HepG2 (cell line): ENCODE measurements around the gene TBC1D22A. TPM values are rescaled to one million over a fixed set of nuclear protein-coding genes. Genes with fewer than 3 reads are reported as not detected.

Source experiments
- FLYWCH1 ChIP-seq: sonication (generic); formaldehyde crosslinking; IDR thresholded peaks from 2 replicates; pipeline ENCODE4 v1.8.1; 2023; ENCODE audit warnings: mild to moderate bottlenecking, missing genetic modification reagents
- FOXA3 ChIP-seq: IDR thresholded peaks from 2 replicates; pipeline ENCODE4 v1.6.1; 2016; ENCODE audit warnings: missing genetic modification reagents, missing compliant biosample characterization
- GATAD2A ChIP-seq: IDR thresholded peaks from 2 replicates; pipeline ENCODE4 v1.6.1; 2016
- ISL2 ChIP-seq: sonication (generic); formaldehyde crosslinking; IDR thresholded peaks from 2 replicates; pipeline ENCODE4 v1.5.0; 2020; ENCODE audit warnings: missing genetic modification reagents
- NAIF1 ChIP-seq: sonication (generic); formaldehyde crosslinking; IDR thresholded peaks from 2 replicates; pipeline ENCODE4 v1.5.0; 2020; ENCODE audit warnings: mild to moderate bottlenecking, missing genetic modification reagents, borderline replicate concordance
- NFIC ChIP-seq: IDR thresholded peaks from 2 replicates; pipeline ENCODE4 v1.6.1; 2012; ENCODE audit warnings: mild to moderate bottlenecking, low read length, inconsistent platforms
- NPAS2 ChIP-seq: sonication (generic); formaldehyde crosslinking; IDR thresholded peaks from 2 replicates; pipeline ENCODE4 v1.8.0; 2022; ENCODE audit warnings: mild to moderate bottlenecking, missing genetic modification reagents, borderline replicate concordance
- NR2F6 ChIP-seq, 2 experiments: IDR thresholded peaks; 2 replicates each; pipeline ENCODE4 v1.6.1; 2016; ENCODE audit warnings: antibody characterized with exemption in 1 of 2, mild to moderate bottlenecking in 1 of 2
- SAFB2 ChIP-seq: sonication (generic); formaldehyde crosslinking; IDR thresholded peaks from 2 replicates; pipeline ENCODE4 v1.5.1; 2020; ENCODE audit warnings: missing genetic modification reagents, low read depth, mild to moderate bottlenecking, borderline replicate concordance
- SMARCE1 ChIP-seq: fragments of 450-650 bp; IDR thresholded peaks from 2 replicates; pipeline ENCODE4 v1.6.1; 2017; ENCODE audit warnings: borderline replicate concordance
- SP5 ChIP-seq: IDR thresholded peaks from 2 replicates; pipeline ENCODE4 v1.6.1; 2016; ENCODE audit warnings: low read depth, borderline replicate concordance
- THYN1 ChIP-seq: sonication (generic); formaldehyde crosslinking; IDR thresholded peaks from 2 replicates; pipeline ENCODE4 v1.8.1; 2023; ENCODE audit warnings: low read depth, mild to moderate bottlenecking, moderate library complexity, missing genetic modification reagents, borderline replicate concordance
- ZNF30 ChIP-seq: sonication (generic); formaldehyde crosslinking; IDR thresholded peaks from 2 replicates; pipeline ENCODE4 v1.5.0; 2020; ENCODE audit warnings: mild to moderate bottlenecking, missing genetic modification reagents
- ZNF674 ChIP-seq: sonication (generic); formaldehyde crosslinking; IDR thresholded peaks from 2 replicates; pipeline ENCODE4 v1.5.0; 2020; ENCODE audit warnings: low read depth, mild to moderate bottlenecking, missing genetic modification reagents
- polyA plus RNA-seq, 8 experiments: library from polyadenylated mRNA; depleted of rRNA in 3 of 8; stranded (reverse) in 7 of 8; unstranded in 1 of 8; fragments of >200 nt; fragmentation: Illumina TruSeq in 4 of 8; extraction: Trizol in 4 of 8; gene quantifications; 2 replicates each; pipeline versions ENCODE4 v1.2.1 to v1.2.3, GENCODE V29; 2011 to 2016; ENCODE audit warnings: low read depth in 4 of 8, missing spikeins in 1 of 8, mixed read lengths in 1 of 8; ENCODE audit not compliant: insufficient read depth in 1 of 8
- total RNA-seq, 5 experiments: library from RNA; depleted of rRNA; stranded (reverse); fragments of >200 nt; fragmentation: Illumina TruSeq; extraction: Trizol; gene quantifications; 2 replicates each; pipeline ENCODE4 v1.2.3, GENCODE V29; 2016; ENCODE audit warnings: low read depth in 1 of 5
- TF ChIP-seq, protein P1 (sequence below): sonication (generic); formaldehyde crosslinking; IDR thresholded peaks from 2 replicates; pipeline ENCODE4 v1.5.1; 2020; ENCODE audit warnings: mild to moderate bottlenecking, missing genetic modification reagents
- TF ChIP-seq, protein P2 (sequence below): sonication (generic); formaldehyde crosslinking; IDR thresholded peaks from 2 replicates; pipeline ENCODE4 v1.5.0; 2020; ENCODE audit warnings: mild to moderate bottlenecking, missing genetic modification reagents
- TF ChIP-seq, protein P3 (sequence below): sonication (generic); formaldehyde crosslinking; IDR thresholded peaks from 2 replicates; pipeline ENCODE4 v1.4.0; 2020; ENCODE audit warnings: mild to moderate bottlenecking, missing genetic modification reagents, borderline replicate concordance

Gene TBC1D22A
- total and polyA plus RNA-seq, 2 of the 13 experiments (the other 11 are each of a cell fraction or from before 2014, with no cell fraction given): 17.3 to 18.0 TPM

DNA sequence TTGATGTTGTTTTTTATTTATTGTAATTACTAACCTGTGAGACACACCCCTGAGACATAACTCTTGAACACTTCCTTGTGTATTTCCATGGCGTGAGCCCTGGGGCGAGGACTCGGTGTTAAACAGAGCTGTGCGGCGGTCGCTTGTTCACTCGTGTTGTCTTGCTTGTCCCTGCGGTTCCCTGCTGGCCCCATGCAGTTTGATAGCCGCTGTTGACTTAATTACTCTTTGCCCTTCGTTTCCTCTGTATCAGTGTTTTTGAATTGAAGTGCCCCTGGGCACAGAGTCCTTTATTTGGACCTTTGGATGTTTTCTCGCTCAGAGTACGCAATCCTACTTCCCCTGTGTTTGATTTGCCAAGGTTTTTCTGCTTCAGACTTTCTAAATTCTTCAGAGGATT, 52.7 kb downstream of the TBC1D22A start (continued):
- TF ChIP-seq FLYWCH1: no peak
- no peak for TF ChIP-seq THYN1 (CRISPR knock-in tag)
- TF ChIP-seq NR2F6 (IDR thresholded peaks at IDR 0.05): no peak; the same call in 1 of the 2 replicates
- TF ChIP-seq NR2F6 (CRISPR knock-in tag; IDR thresholded peaks at IDR 0.05): no peak
- TF ChIP-seq NPAS2: no peak
- no peak for TF ChIP-seq NAIF1 (CRISPR knock-in tag)
- TF ChIP-seq SP5 (CRISPR knock-in tag): 0 out of 2 replicates have a peak, but pooled peaks have one; percentile 7
- TF ChIP-seq, protein P1, sequence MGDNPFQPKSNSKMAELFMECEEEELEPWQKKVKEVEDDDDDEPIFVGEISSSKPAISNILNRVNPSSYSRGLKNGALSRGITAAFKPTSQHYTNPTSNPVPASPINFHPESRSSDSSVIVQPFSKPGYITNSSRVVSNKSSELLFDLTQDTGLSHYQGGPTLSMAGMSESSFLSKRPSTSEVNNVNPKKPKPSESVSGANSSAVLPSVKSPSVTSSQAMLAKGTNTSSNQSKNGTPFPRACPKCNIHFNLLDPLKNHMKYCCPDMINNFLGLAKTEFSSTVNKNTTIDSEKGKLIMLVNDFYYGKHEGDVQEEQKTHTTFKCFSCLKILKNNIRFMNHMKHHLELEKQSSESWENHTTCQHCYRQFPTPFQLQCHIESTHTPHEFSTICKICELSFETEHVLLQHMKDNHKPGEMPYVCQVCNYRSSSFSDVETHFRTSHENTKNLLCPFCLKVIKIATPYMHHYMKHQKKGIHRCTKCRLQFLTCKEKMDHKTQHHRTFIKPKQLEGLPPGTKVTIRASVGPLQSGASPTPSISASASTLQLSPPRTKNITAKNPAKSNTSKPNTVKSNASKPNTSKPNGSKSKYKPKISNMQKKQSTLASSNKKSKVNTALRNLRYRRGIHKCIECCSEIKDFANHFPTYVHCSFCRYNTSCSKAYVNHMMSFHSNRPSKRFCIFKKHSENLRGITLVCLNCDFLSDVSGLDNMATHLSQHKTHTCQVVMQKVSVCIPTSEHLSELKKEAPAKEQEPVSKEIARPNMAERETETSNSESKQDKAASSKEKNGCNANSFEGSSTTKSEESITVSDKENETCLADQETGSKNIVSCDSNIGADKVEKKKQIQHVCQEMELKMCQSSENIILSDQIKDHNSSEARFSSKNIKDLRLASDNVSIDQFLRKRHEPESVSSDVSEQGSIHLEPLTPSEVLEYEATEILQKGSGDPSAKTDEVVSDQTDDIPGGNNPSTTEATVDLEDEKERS (CRISPR knock-in tag): peak; percentile 60; the same call in 1 of the 2 replicates
- TF ChIP-seq SMARCE1: no peak
- TF ChIP-seq GATAD2A (CRISPR knock-in tag): peak; percentile 23; the same call in 1 of the 2 replicates
- TF ChIP-seq ISL2 (CRISPR knock-in tag): 0 out of 2 replicates have a peak, but pooled peaks have one; percentile 22
- no peak for TF ChIP-seq NFIC
- TF ChIP-seq SAFB2 (CRISPR knock-in tag): no peak
- peak; percentile 73 for TF ChIP-seq FOXA3 (CRISPR knock-in tag)
- TF ChIP-seq, protein P2, sequence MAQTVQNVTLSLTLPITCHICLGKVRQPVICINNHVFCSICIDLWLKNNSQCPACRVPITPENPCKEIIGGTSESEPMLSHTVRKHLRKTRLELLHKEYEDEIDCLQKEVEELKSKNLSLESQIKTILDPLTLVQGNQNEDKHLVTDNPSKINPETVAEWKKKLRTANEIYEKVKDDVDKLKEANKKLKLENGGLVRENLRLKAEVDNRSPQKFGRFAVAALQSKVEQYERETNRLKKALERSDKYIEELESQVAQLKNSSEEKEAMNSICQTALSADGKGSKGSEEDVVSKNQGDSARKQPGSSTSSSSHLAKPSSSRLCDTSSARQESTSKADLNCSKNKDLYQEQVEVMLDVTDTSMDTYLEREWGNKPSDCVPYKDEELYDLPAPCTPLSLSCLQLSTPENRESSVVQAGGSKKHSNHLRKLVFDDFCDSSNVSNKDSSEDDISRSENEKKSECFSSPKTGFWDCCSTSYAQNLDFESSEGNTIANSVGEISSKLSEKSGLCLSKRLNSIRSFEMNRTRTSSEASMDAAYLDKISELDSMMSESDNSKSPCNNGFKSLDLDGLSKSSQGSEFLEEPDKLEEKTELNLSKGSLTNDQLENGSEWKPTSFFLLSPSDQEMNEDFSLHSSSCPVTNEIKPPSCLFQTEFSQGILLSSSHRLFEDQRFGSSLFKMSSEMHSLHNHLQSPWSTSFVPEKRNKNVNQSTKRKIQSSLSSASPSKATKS (CRISPR knock-in tag): no peak
- TF ChIP-seq, protein P3, sequence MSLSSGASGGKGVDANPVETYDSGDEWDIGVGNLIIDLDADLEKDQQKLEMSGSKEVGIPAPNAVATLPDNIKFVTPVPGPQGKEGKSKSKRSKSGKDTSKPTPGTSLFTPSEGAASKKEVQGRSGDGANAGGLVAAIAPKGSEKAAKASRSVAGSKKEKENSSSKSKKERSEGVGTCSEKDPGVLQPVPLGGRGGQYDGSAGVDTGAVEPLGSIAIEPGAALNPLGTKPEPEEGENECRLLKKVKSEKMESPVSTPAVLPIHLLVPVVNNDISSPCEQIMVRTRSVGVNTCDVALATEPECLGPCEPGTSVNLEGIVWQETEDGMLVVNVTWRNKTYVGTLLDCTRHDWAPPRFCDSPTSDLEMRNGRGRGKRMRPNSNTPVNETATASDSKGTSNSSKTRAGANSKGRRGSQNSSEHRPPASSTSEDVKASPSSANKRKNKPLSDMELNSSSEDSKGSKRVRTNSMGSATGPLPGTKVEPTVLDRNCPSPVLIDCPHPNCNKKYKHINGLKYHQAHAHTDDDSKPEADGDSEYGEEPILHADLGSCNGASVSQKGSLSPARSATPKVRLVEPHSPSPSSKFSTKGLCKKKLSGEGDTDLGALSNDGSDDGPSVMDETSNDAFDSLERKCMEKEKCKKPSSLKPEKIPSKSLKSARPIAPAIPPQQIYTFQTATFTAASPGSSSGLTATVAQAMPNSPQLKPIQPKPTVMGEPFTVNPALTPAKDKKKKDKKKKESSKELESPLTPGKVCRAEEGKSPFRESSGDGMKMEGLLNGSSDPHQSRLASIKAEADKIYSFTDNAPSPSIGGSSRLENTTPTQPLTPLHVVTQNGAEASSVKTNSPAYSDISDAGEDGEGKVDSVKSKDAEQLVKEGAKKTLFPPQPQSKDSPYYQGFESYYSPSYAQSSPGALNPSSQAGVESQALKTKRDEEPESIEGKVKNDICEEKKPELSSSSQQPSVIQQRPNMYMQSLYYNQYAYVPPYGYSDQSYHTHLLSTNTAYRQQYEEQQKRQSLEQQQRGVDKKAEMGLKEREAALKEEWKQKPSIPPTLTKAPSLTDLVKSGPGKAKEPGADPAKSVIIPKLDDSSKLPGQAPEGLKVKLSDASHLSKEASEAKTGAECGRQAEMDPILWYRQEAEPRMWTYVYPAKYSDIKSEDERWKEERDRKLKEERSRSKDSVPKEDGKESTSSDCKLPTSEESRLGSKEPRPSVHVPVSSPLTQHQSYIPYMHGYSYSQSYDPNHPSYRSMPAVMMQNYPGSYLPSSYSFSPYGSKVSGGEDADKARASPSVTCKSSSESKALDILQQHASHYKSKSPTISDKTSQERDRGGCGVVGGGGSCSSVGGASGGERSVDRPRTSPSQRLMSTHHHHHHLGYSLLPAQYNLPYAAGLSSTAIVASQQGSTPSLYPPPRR (CRISPR knock-in tag): no peak
- no peak for TF ChIP-seq ZNF30 (CRISPR knock-in tag)
- TF ChIP-seq ZNF674 (CRISPR knock-in tag): no peak
